NK-92 (cell line): Measurements from ENCODE around the gene CCR2.
"Not testable (repeated sequence)": the region's sequence is repeated elsewhere in the genome, so short reads cannot be mapped to it uniquely, and the experiment has no call there.

Experiments used
- DNase-seq: peaks from one replicate; lab custom pipeline; 2025; ENCODE audit not compliant: unreplicated experiment; lab: John Stamatoyannopoulos, UW

Gene CCR2

GRCh38 chr3:46375814-46376213 lies 21.9 kb downstream of the CCR2 start:
- no peak for DNase-seq

GRCh38 chr3:46378426-46378942 lies 24.6 kb downstream of the CCR2 start:
- no peak for DNase-seq

- DNase-seq, result no peak
These were observed 26.7 kb downstream of the CCR2 start for GRCh38 chr3:46380471-46381221.

- no peak for DNase-seq
These were observed 27.7 kb downstream of the CCR2 start for GRCh38 chr3:46381625-46382024.

- DNase-seq, result no peak
These were observed 29.5 kb downstream of the CCR2 start for GRCh38 chr3:46383211-46383950.

- no peak for DNase-seq
These were observed 30.0 kb downstream of the CCR2 start for GRCh38 chr3:46383951-46384330.

GRCh38 chr3:46386205-46386604 lies 32.3 kb downstream of the CCR2 start:
- DNase-seq, result no peak

- not testable (repeated sequence) for DNase-seq
These were observed 34.9 kb downstream of the CCR2 start for GRCh38 chr3:46388847-46389246.

- DNase-seq, result no peak
These were observed 35.4 kb downstream of the CCR2 start for GRCh38 chr3:46389306-46389705.

- DNase-seq, result not testable (repeated sequence)
These were observed 37.6 kb downstream of the CCR2 start for GRCh38 chr3:46391526-46391925.

GRCh38 chr3:46393011-46393410 lies 39.1 kb downstream of the CCR2 start:
- no peak for DNase-seq

- DNase-seq, result no peak
These were observed 39.9 kb downstream of the CCR2 start for GRCh38 chr3:46393554-46394434.

GRCh38 chr3:46395210-46395661 lies 41.3 kb downstream of the CCR2 start:
- DNase-seq, result no peak

GRCh38 chr3:46395766-46396530 lies 42.0 kb downstream of the CCR2 start:
- DNase-seq, result no peak

GRCh38 chr3:46397111-46397510 lies 43.2 kb downstream of the CCR2 start:
- DNase-seq, result no peak

- DNase-seq, result no peak
These were observed 44.5 kb downstream of the CCR2 start for GRCh38 chr3:46398186-46398955.

- no peak for DNase-seq
These were observed 45.2 kb downstream of the CCR2 start for GRCh38 chr3:46399098-46399497.

GRCh38 chr3:46399557-46399956 lies 45.6 kb downstream of the CCR2 start:
- DNase-seq, result no peak

GRCh38 chr3:46400000-46400734 lies 46.3 kb downstream of the CCR2 start:
- DNase-seq, result no peak
